ENCODE data around the gene RFFL.
A peak's percentile ranks its signal among the peaks of the same experiment; 100 is the strongest.
"Not testable (repeated sequence)": the region's sequence is repeated elsewhere in the genome, so short reads cannot be mapped to it uniquely, and the experiment has no call there.

Gene RFFL

GRCh38 chr17:35002876-35003551 is 60.5 kb downstream of the RFFL start:
- DNase-seq: no peak

GRCh38 chr17:35001549-35001948 is 62.0 kb downstream of the RFFL start:
- DNase-seq: no peak

- DNase-seq: not testable (repeated sequence)
These were observed 62.5 kb downstream of the RFFL start for GRCh38 chr17:35000965-35001364.

GRCh38 chr17:34999456-34999855 is 64.1 kb downstream of the RFFL start:
- no peak for DNase-seq

GRCh38 chr17:34998205-34998604 is 65.3 kb downstream of the RFFL start:
- peak; percentile 84 for DNase-seq

- no peak for DNase-seq
These were observed 66.1 kb downstream of the RFFL start for GRCh38 chr17:34997355-34997862.

GRCh38 chr17:34996422-34997285 is 66.9 kb downstream of the RFFL start:
- DNase-seq: no peak

- DNase-seq: no peak
These were observed 70.5 kb downstream of the RFFL start for GRCh38 chr17:34993031-34993430.

- no peak for DNase-seq
These were observed 71.9 kb downstream of the RFFL start for GRCh38 chr17:34991606-34992005.

- DNase-seq: no peak
These were observed 72.6 kb downstream of the RFFL start for GRCh38 chr17:34990921-34991365.

GRCh38 chr17:34989473-34989872 is 74.0 kb downstream of the RFFL start:
- DNase-seq: no peak

- DNase-seq: no peak
These were observed 74.9 kb downstream of the RFFL start for GRCh38 chr17:34988644-34989043.

GRCh38 chr17:34987232-34987631 is 76.3 kb downstream of the RFFL start:
- DNase-seq: no peak

- DNase-seq: no peak
These were observed 81.8 kb downstream of the RFFL start for GRCh38 chr17:34981538-34982241.

- DNase-seq: peak; percentile 81
These were observed 82.6 kb downstream of the RFFL start for GRCh38 chr17:34980681-34981537.

- peak; percentile 97 for DNase-seq
These were observed 83.2 kb downstream of the RFFL start, which contains the start of gene LIG3 for GRCh38 chr17:34980353-34980680. Gene LIG3, plus strand, starts transcription at chr17:34980512. Its CDS starts 2,494 bp downstream, at chr17:34983006.

GRCh38 chr17:34979650-34980352 is 83.7 kb downstream of the RFFL start:
- no peak for DNase-seq

GRCh38 chr17:34979153-34979552 is 84.4 kb downstream of the RFFL start:
- DNase-seq: no peak

GRCh38 chr17:34974794-34975785 is 88.4 kb downstream of the RFFL start:
- DNase-seq: peak; percentile 28

GRCh38 chr17:34974179-34974578 is 89.3 kb downstream of the RFFL start:
- DNase-seq: no peak

Data from stimulated activated CD8-positive, alpha-beta memory T cell treated with anti-CD3 and anti-CD28 coated beads, Interleukin-4, amount 100 ng/mL, for 48 hours (primary cell).